HepG2 (cell line): Measurements from ENCODE around the gene ARHGAP45. TPM values are rescaled to one million over a fixed set of nuclear protein-coding genes. Genes with fewer than 3 reads are reported as not detected.
A peak's percentile ranks its signal among the peaks of the same experiment; 100 is the strongest.

Experiments used
- CREBL2 ChIP-seq: sonication (generic); formaldehyde crosslinking; IDR thresholded peaks from 2 replicates; pipeline ENCODE4 v1.8.1; 2023; ENCODE audit warnings: missing genetic modification reagents, mild to moderate bottlenecking, borderline replicate concordance
- DNMT1 ChIP-seq: sonication (generic); formaldehyde crosslinking; IDR thresholded peaks from 2 replicates; pipeline ENCODE4 v1.5.1; 2020; ENCODE audit warnings: mild to moderate bottlenecking, missing genetic modification reagents
- IKZF4 ChIP-seq: sonication (generic); formaldehyde crosslinking; IDR thresholded peaks from 2 replicates; pipeline ENCODE4 v1.5.1; 2020; ENCODE audit warnings: borderline replicate concordance, mild to moderate bottlenecking, low read depth, missing genetic modification reagents; ENCODE audit errors: not compliant biosample characterization
- KDM1A ChIP-seq: IDR thresholded peaks from 2 replicates; pipeline ENCODE4 v1.6.1; 2016; ENCODE audit warnings: missing compliant biosample characterization
- KDM5B ChIP-seq: sonication (generic); formaldehyde crosslinking; IDR thresholded peaks from 2 replicates; pipeline ENCODE4 v1.4.0; 2020; ENCODE audit warnings: missing genetic modification reagents, mild to moderate bottlenecking, borderline replicate concordance
- RFX3 ChIP-seq: IDR thresholded peaks from 2 replicates; pipeline ENCODE4 v1.6.1; 2016; ENCODE audit warnings: missing biosample characterization, missing genetic modification reagents
- ZNF329 ChIP-seq: sonication (generic); formaldehyde crosslinking; IDR thresholded peaks from 2 replicates; pipeline ENCODE4 v1.9.0; 2021; ENCODE audit warnings: low read depth, mild to moderate bottlenecking, missing genetic modification reagents
- ZNF501 ChIP-seq: sonication (generic); formaldehyde crosslinking; IDR thresholded peaks from 2 replicates; pipeline ENCODE4 v1.5.1; 2020; ENCODE audit warnings: mild to moderate bottlenecking, moderate library complexity, missing genetic modification reagents
- ZNF562 ChIP-seq: sonication (generic); formaldehyde crosslinking; IDR thresholded peaks from 2 replicates; pipeline ENCODE4 v1.8.0; 2022; ENCODE audit warnings: missing genetic modification reagents, borderline replicate concordance
- ZNF672 ChIP-seq: sonication (generic); formaldehyde crosslinking; IDR thresholded peaks from 2 replicates; pipeline ENCODE4 v1.8.1; 2022; ENCODE audit warnings: missing genetic modification reagents
- ZNF678 ChIP-seq: sonication (generic); formaldehyde crosslinking; IDR thresholded peaks from 2 replicates; pipeline ENCODE4 v1.4.0; 2020; ENCODE audit warnings: mild to moderate bottlenecking, missing genetic modification reagents
- ZNF747 ChIP-seq: sonication (generic); formaldehyde crosslinking; IDR thresholded peaks from 2 replicates; pipeline ENCODE4 v1.8.1; 2023; ENCODE audit warnings: missing genetic modification reagents, mild to moderate bottlenecking, borderline replicate concordance
- ZNF775 ChIP-seq: sonication (generic); formaldehyde crosslinking; IDR thresholded peaks from 2 replicates; pipeline ENCODE4 v1.4.0; 2020; ENCODE audit warnings: missing genetic modification reagents, mild to moderate bottlenecking, moderate library complexity, borderline replicate concordance
- ZNF784 ChIP-seq: sonication (generic); formaldehyde crosslinking; IDR thresholded peaks from 2 replicates; pipeline ENCODE4 v1.5.1; 2020; ENCODE audit warnings: missing genetic modification reagents, mild to moderate bottlenecking, borderline replicate concordance
- polyA plus RNA-seq, 8 experiments: library from polyadenylated mRNA; depleted of rRNA in 3 of 8; stranded (reverse) in 7 of 8; unstranded in 1 of 8; fragments of >200 nt; fragmentation: Illumina TruSeq in 4 of 8; extraction: Trizol in 4 of 8; gene quantifications; 2 replicates each; pipeline versions ENCODE4 v1.2.1 to v1.2.3, GENCODE V29; 2011 to 2016; ENCODE audit warnings: low read depth in 4 of 8, missing spikeins in 1 of 8, mixed read lengths in 1 of 8; ENCODE audit not compliant: insufficient read depth in 1 of 8
- total RNA-seq, 5 experiments: library from RNA; depleted of rRNA; stranded (reverse); fragments of >200 nt; fragmentation: Illumina TruSeq; extraction: Trizol; gene quantifications; 2 replicates each; pipeline ENCODE4 v1.2.3, GENCODE V29; 2016; ENCODE audit warnings: low read depth in 1 of 5
- TF ChIP-seq, protein P1 (sequence below): sonication (generic); formaldehyde crosslinking; IDR thresholded peaks from 2 replicates; pipeline ENCODE4 v1.5.0; 2020; ENCODE audit warnings: mild to moderate bottlenecking, missing genetic modification reagents, borderline replicate concordance
- TF ChIP-seq, protein P2 (sequence below): IDR thresholded peaks from 2 replicates; pipeline ENCODE4 v1.6.1; 2016
- TF ChIP-seq, protein P3 (sequence below): sonication (generic); formaldehyde crosslinking; IDR thresholded peaks from 2 replicates; pipeline ENCODE4 v1.9.0; 2021; ENCODE audit warnings: mild to moderate bottlenecking, missing genetic modification reagents

Gene ARHGAP45
- total and polyA plus RNA-seq, 2 of the 13 experiments (the other 11 are each of a cell fraction or from before 2014, with no cell fraction given) = 0.84 to 32.0 TPM

DNA sequence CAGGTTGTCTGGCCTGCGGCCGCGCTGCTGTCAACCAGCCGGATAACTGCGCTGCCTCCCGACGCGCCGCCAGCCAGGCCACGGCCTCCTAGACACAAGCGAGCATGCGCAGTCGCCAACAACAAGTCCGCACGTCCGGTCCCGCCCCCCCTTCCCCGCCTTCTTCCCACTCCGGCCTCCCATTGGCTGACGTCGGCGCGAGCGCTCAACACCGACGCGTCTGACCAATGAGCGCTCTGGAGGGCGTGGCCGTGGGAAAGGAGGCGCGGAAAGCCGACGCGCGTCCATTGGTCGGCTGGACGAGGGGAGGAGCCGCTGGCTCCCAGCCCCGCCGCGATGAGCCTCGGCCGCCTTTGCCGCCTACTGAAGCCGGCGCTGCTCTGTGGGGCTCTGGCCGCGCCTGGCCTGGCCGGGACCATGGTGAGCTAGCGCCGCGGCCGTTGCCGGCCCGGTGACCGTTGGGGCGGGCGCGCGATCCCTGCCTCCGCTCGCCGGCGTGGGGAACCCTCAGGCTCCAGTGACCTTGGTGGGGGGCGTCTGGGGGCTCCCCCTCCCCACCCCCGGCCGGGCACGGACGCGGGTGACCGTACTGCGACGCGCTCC lies 36.8 kb downstream of the ARHGAP45 start, which contains the start of gene GPX4 (continued):
- TF ChIP-seq ZNF329 (CRISPR knock-in tag) = no peak
- no peak for TF ChIP-seq ZNF678
- TF ChIP-seq DNMT1 (CRISPR knock-in tag) = 0 out of 2 replicates have a peak, but pooled peaks have one; percentile 80
- TF ChIP-seq, protein P1, sequence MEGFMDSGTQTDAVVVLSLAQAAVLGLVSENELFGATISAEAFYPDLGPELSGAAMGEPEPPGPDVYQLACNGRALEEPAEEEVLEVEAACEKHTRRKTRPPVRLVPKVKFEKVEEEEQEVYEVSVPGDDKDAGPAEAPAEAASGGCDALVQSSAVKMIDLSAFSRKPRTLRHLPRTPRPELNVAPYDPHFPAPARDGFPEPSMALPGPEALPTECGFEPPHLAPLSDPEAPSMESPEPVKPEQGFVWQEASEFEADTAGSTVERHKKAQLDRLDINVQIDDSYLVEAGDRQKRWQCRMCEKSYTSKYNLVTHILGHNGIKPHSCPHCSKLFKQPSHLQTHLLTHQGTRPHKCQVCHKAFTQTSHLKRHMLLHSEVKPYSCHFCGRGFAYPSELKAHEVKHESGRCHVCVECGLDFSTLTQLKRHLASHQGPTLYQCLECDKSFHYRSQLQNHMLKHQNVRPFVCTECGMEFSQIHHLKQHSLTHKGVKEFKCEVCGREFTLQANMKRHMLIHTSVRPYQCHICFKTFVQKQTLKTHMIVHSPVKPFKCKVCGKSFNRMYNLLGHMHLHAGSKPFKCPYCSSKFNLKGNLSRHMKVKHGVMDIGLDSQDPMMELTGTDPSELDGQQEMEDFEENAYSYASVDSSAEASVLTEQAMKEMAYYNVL (CRISPR knock-in tag) = no peak
- TF ChIP-seq KDM1A (CRISPR knock-in tag) = no peak
- peak; percentile 55; the same call in 1 of the 2 replicates for TF ChIP-seq ZNF784 (CRISPR knock-in tag)
- TF ChIP-seq ZNF562 (CRISPR knock-in tag) = no peak
- TF ChIP-seq RFX3 = no peak
- peak; percentile 61 for TF ChIP-seq ZNF501 (CRISPR knock-in tag)
- TF ChIP-seq, protein P2, sequence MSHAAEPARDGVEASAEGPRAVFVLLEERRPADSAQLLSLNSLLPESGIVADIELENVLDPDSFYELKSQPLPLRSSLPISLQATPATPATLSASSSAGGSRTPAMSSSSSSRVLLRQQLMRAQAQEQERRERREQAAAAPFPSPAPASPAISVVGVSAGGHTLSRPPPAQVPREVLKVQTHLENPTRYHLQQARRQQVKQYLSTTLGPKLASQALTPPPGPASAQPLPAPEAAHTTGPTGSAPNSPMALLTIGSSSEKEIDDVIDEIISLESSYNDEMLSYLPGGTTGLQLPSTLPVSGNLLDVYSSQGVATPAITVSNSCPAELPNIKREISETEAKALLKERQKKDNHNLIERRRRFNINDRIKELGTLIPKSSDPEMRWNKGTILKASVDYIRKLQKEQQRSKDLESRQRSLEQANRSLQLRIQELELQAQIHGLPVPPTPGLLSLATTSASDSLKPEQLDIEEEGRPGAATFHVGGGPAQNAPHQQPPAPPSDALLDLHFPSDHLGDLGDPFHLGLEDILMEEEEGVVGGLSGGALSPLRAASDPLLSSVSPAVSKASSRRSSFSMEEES (CRISPR knock-in tag) = no peak; the same call in 1 of the 2 replicates
- peak; percentile 84; the same call in 1 of the 2 replicates for TF ChIP-seq KDM5B (CRISPR knock-in tag)
- no peak for TF ChIP-seq ZNF672 (CRISPR knock-in tag)
- TF ChIP-seq IKZF4 (CRISPR knock-in tag) = peak; percentile 75
- TF ChIP-seq, protein P3, sequence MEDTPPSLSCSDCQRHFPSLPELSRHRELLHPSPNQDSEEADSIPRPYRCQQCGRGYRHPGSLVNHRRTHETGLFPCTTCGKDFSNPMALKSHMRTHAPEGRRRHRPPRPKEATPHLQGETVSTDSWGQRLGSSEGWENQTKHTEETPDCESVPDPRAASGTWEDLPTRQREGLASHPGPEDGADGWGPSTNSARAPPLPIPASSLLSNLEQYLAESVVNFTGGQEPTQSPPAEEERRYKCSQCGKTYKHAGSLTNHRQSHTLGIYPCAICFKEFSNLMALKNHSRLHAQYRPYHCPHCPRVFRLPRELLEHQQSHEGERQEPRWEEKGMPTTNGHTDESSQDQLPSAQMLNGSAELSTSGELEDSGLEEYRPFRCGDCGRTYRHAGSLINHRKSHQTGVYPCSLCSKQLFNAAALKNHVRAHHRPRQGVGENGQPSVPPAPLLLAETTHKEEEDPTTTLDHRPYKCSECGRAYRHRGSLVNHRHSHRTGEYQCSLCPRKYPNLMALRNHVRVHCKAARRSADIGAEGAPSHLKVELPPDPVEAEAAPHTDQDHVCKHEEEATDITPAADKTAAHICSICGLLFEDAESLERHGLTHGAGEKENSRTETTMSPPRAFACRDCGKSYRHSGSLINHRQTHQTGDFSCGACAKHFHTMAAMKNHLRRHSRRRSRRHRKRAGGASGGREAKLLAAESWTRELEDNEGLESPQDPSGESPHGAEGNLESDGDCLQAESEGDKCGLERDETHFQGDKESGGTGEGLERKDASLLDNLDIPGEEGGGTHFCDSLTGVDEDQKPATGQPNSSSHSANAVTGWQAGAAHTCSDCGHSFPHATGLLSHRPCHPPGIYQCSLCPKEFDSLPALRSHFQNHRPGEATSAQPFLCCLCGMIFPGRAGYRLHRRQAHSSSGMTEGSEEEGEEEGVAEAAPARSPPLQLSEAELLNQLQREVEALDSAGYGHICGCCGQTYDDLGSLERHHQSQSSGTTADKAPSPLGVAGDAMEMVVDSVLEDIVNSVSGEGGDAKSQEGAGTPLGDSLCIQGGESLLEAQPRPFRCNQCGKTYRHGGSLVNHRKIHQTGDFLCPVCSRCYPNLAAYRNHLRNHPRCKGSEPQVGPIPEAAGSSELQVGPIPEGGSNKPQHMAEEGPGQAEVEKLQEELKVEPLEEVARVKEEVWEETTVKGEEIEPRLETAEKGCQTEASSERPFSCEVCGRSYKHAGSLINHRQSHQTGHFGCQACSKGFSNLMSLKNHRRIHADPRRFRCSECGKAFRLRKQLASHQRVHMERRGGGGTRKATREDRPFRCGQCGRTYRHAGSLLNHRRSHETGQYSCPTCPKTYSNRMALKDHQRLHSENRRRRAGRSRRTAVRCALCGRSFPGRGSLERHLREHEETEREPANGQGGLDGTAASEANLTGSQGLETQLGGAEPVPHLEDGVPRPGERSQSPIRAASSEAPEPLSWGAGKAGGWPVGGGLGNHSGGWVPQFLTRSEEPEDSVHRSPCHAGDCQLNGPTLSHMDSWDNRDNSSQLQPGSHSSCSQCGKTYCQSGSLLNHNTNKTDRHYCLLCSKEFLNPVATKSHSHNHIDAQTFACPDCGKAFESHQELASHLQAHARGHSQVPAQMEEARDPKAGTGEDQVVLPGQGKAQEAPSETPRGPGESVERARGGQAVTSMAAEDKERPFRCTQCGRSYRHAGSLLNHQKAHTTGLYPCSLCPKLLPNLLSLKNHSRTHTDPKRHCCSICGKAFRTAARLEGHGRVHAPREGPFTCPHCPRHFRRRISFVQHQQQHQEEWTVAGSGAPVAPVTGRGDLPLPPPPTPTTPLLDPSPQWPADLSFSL (CRISPR knock-in tag) = no peak
- no peak; the same call in 1 of the 2 replicates for TF ChIP-seq CREBL2
- TF ChIP-seq ZNF775 (CRISPR knock-in tag) = no peak
- TF ChIP-seq ZNF747 (CRISPR knock-in tag) = no peak; the same call in 1 of the 2 replicates
